GM12878 (cell line): ENCODE data around the gene IBA57.

Experiments used
- BHLHE40 ChIP-seq, 2 experiments: fragments of 450-650 bp in 1 of 2; IDR thresholded peaks; 2 replicates each; pipeline ENCODE4 v1.6.1; 2011 to 2017; ENCODE audit warnings: low read depth in 2 of 2, borderline replicate concordance in 1 of 2, improper control_type of control experiment in 1 of 2, low read length in 1 of 2, mild to moderate bottlenecking in 1 of 2
- CTCF ChIP-seq, 3 experiments: IDR thresholded peaks in 2 of 3; conservative IDR thresholded peaks in 1 of 3; 2 replicates each; pipeline ENCODE4 v1.5.1; 2011; ENCODE audit warnings: low read depth in 3 of 3, low read length in 3 of 3, mild to moderate bottlenecking in 3 of 3, control low read depth in 2 of 3, moderate library complexity in 2 of 3, inconsistent platforms in 1 of 3, mixed read lengths in 1 of 3; ENCODE audit not compliant: control insufficient read depth in 2 of 3, insufficient read depth in 1 of 3; ENCODE audit errors: extremely low read depth in 1 of 3
- MEF2A ChIP-seq: IDR thresholded peaks from 2 replicates; pipeline ENCODE4 v1.6.1; 2011; ENCODE audit warnings: low read depth, mild to moderate bottlenecking, low read length, moderate library complexity; ENCODE audit not compliant: insufficient read depth
- POLR2A ChIP-seq: IDR thresholded peaks from 2 replicates; pipeline ENCODE4 v1.6.1; 2011; ENCODE audit warnings: low read depth, mild to moderate bottlenecking, low read length
- POLR2AphosphoS5 ChIP-seq: IDR thresholded peaks from 2 replicates; pipeline ENCODE4 v1.6.1; 2011; ENCODE audit warnings: mild to moderate bottlenecking, low read length, inconsistent platforms
- TF ChIP-seq, protein P1 (sequence below): fragments of 450-650 bp; IDR thresholded peaks from 2 replicates; pipeline ENCODE4 v1.6.1; 2017; ENCODE audit warnings: antibody characterized with exemption, mild to moderate bottlenecking, moderate library complexity

GRCh38 chr1:228185641-228185965 is 20.0 kb downstream of the IBA57 start:
- TF ChIP-seq POLR2AphosphoS5: no peak
- no peak for TF ChIP-seq CTCF (IDR thresholded peaks at IDR 0.05 in 2 of 3, conservative IDR thresholded peaks at IDR 0.05 in 1 of 3; ENCODE audit: control insufficient read depth in 2 of 3, extremely low read depth in 1 of 3, insufficient read depth in 1 of 3, low read depth in 3 of 3, low read length in 3 of 3)
- no peak for TF ChIP-seq POLR2A
- no peak for TF ChIP-seq BHLHE40 (IDR thresholded peaks at IDR 0.05; ENCODE audit: borderline replicate concordance in 1 of 2, low read depth in 2 of 2, low read length in 1 of 2)
- TF ChIP-seq MEF2A: no peak
- TF ChIP-seq, protein P1, sequence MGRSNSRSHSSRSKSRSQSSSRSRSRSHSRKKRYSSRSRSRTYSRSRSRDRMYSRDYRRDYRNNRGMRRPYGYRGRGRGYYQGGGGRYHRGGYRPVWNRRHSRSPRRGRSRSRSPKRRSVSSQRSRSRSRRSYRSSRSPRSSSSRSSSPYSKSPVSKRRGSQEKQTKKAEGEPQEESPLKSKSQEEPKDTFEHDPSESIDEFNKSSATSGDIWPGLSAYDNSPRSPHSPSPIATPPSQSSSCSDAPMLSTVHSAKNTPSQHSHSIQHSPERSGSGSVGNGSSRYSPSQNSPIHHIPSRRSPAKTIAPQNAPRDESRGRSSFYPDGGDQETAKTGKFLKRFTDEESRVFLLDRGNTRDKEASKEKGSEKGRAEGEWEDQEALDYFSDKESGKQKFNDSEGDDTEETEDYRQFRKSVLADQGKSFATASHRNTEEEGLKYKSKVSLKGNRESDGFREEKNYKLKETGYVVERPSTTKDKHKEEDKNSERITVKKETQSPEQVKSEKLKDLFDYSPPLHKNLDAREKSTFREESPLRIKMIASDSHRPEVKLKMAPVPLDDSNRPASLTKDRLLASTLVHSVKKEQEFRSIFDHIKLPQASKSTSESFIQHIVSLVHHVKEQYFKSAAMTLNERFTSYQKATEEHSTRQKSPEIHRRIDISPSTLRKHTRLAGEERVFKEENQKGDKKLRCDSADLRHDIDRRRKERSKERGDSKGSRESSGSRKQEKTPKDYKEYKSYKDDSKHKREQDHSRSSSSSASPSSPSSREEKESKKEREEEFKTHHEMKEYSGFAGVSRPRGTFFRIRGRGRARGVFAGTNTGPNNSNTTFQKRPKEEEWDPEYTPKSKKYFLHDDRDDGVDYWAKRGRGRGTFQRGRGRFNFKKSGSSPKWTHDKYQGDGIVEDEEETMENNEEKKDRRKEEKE: no peak
